Memory B cell (primary cell): Measurements from ENCODE around the gene ADGRA1.

Experiments used
- ATAC-seq: fragments of 150-1000 bp; cut with Tn5 transposase; 2 replicates; pipeline ENCODE4 v1.10.0; 2021; ENCODE audit warnings: low read depth, mild to moderate bottlenecking, moderate library complexity
- DNase-seq, 2 donors: peaks; one replicate each; pipeline ENCODE4 v3.0.0; 2022; ENCODE audit warnings: low spot score in 2 of 2
- H3K27ac Mint-ChIP-seq: one replicate; pipeline ENCODE4 v1.8.0; 2022; ENCODE audit warnings: mild to moderate bottlenecking, moderate library complexity, mixed read lengths
- H3K27me3 Mint-ChIP-seq: one replicate; pipeline ENCODE4 v1.8.0; 2022; ENCODE audit warnings: mixed read lengths
- H3K36me3 Mint-ChIP-seq: one replicate; pipeline ENCODE4 v1.8.0; 2022; ENCODE audit warnings: mild to moderate bottlenecking, mixed read lengths
- H3K4me1 Mint-ChIP-seq: one replicate; pipeline ENCODE4 v1.8.0; 2022; ENCODE audit warnings: mixed read lengths
- H3K4me3 Mint-ChIP-seq: one replicate; pipeline ENCODE4 v1.8.0; 2022; ENCODE audit warnings: mild to moderate bottlenecking, moderate library complexity, mixed read lengths
- H3K9me3 Mint-ChIP-seq: one replicate; pipeline ENCODE4 v1.8.0; 2022; ENCODE audit warnings: mixed read lengths

Gene ADGRA1

GRCh38 chr10:133180192-133180964 lies 92.7 kb downstream of the ADGRA1 start:
- DNase-seq (no peak), ATAC-seq (no peak)
- Mint-ChIP-seq H3K36me3 (no peaks in the 10 kb centered on the region), H3K27ac (no peak overlapping the region), H3K9me3 (peaks cover 12% of the 10 kb centered on the region), H3K27me3 (peaks cover 11% of the 10 kb centered on the region), H3K4me3 (no peak overlapping the region), H3K4me1 (peaks cover 22% of the 10 kb centered on the region)

GRCh38 chr10:133180965-133181639 lies 93.4 kb downstream of the ADGRA1 start:
- Mint-ChIP-seq H3K36me3 (no peaks in the 10 kb centered on the region), H3K4me3 (no peak overlapping the region), H3K27ac (no peak overlapping the region), H3K27me3 (peaks cover 7% of the 10 kb centered on the region), H3K4me1 (peaks cover 15% of the 10 kb centered on the region), H3K9me3 (peaks cover 9% of the 10 kb centered on the region)
- no peak for DNase-seq
- no peak for ATAC-seq
